Gastrocnemius medialis (tissue), 4 donors: ENCODE measurements around the gene ZYX. TPM values are rescaled to one million over a fixed set of nuclear protein-coding genes. Genes with fewer than 3 reads are reported as not detected.
"Not testable (repeated sequence)": the region's sequence is repeated elsewhere in the genome, so short reads cannot be mapped to it uniquely, and the experiment has no call there.

Experiments used
- ATAC-seq, 2 donors: fragments of 150-250 bp; one replicate each; pipeline ENCODE4 v1.9.1; 2016
- DNase-seq, 2 donors: peaks; one replicate each; pipeline ENCODE4 v3.0.0-alpha.2; 2019
- H3K27ac ChIP-seq, 4 donors: fragments of 200-600 bp; sonication (generic); 1 replicate in 1 of 4; 2 replicates in 3 of 4; pipeline ENCODE4 v1.5.1; 2016 to 2018; ENCODE audit warnings: mild to moderate bottlenecking in 2 of 4, moderate library complexity in 1 of 4
- H3K27me3 ChIP-seq, 3 donors: fragments of 200-600 bp; sonication (generic) in 2 of 3; 1 replicate in 1 of 3; 2 replicates in 2 of 3; pipeline versions ENCODE4 v1.5.1 to v1.6.0; 2016 to 2019; ENCODE audit warnings: mild to moderate bottlenecking in 1 of 3, moderate library complexity in 1 of 3
- H3K36me3 ChIP-seq, 2 donors: fragments of 200-600 bp; sonication (generic) in 1 of 2; one replicate each; pipeline ENCODE4 v1.5.1; 2017 to 2018
- H3K4me1 ChIP-seq, 2 donors: fragments of 200-600 bp; sonication (generic) in 1 of 2; one replicate each; pipeline ENCODE4 v1.5.1; 2016 to 2017; ENCODE audit warnings: mild to moderate bottlenecking in 2 of 2
- H3K4me3 ChIP-seq, 4 donors: fragments of 200-600 bp; sonication (generic) in 3 of 4; 1 replicate in 1 of 4; 2 replicates in 3 of 4; pipeline ENCODE4 v1.5.1; 2016 to 2019; ENCODE audit warnings: mild to moderate bottlenecking in 2 of 4
- H3K9me3 ChIP-seq, 3 donors: fragments of 200-600 bp; sonication (generic) in 2 of 3; 1 replicate in 1 of 3; 2 replicates in 2 of 3; pipeline ENCODE4 v1.5.1; 2016 to 2019
- POLR2A ChIP-seq, 2 donors: fragments of 450-650 bp; IDR thresholded peaks; one replicate each; pipeline ENCODE4 v1.6.1; 2017; ENCODE audit warnings: antibody characterized with exemption in 2 of 2, mild to moderate bottlenecking in 2 of 2, moderate library complexity in 2 of 2
- in situ Hi-C, 4 donors: fragments of 200-750 bp; cut with MboI; loops; one replicate each; pipeline versions ENCODE4 v1.15.0 to v1.8.0; 2017; ENCODE audit warnings: low sequenced_read_pairs in 4 of 4
- intact Hi-C: fragments of 100-400 bp; cut with DNase I; formaldehyde crosslinking; loops from one replicate; pipeline ENCODE4 v1.15.1; 2023; ENCODE audit warnings: low total_unique reads
- total RNA-seq, 4 donors: library from RNA; depleted of rRNA; stranded (reverse); fragments of >200 nt; gene quantifications; one replicate each; pipeline versions ENCODE4 v1.1.0 to v1.2.3, GENCODE V29; 2016
- TF ChIP-seq, protein P1 (sequence below), 5 experiments: fragments of 450-650 bp in 3 of 5; fragments of 200-600 bp in 2 of 5; sonication (generic) in 2 of 5; IDR thresholded peaks in 4 of 5; conservative IDR thresholded peaks in 1 of 5; 1 replicate in 4 of 5; 2 replicates in 1 of 5; pipeline ENCODE4 v1.5.1; 2016 to 2019; ENCODE audit warnings: antibody characterized with exemption in 5 of 5, mild to moderate bottlenecking in 3 of 5, moderate library complexity in 3 of 5

The ZYX gene
- total RNA-seq, 4 donors from 2014 or later: 27.1 to 81.8 (median 43.2) TPM

DNA sequence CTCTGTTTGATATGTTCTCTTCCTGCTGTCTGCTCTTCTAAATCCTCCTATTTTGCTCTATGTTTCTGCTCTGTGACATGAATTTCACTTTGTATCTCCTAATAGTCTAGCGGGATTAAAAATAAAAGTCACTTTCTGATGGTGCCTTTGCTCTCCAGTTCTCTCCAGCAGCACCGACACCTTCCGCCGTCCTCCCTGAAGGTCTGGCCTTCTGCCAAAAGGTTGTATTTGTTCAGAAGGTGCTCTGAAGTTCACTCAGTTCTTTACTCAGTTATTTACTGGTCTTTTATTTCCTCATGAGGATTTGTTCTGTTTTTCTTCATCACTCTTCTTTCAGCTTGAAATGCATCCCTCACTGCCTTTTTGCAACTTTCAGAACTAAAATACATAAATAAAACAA, 38.7 kb downstream of the ZYX start:
- H3K4me3 ChIP-seq: no peak overlapping the region
- in situ Hi-C loops: loop anchor here in 1 of 4 donors (10.0 to 25.0 kb wide), 2 partner anchors 175 to 408 kb away; no protein-coding TSS in a partner anchor
- no peaks in the 10 kb centered on the region for H3K36me3 ChIP-seq
- TF ChIP-seq POLR2A (IDR thresholded peaks at IDR 0.05): no peak
- TF ChIP-seq, protein P1, sequence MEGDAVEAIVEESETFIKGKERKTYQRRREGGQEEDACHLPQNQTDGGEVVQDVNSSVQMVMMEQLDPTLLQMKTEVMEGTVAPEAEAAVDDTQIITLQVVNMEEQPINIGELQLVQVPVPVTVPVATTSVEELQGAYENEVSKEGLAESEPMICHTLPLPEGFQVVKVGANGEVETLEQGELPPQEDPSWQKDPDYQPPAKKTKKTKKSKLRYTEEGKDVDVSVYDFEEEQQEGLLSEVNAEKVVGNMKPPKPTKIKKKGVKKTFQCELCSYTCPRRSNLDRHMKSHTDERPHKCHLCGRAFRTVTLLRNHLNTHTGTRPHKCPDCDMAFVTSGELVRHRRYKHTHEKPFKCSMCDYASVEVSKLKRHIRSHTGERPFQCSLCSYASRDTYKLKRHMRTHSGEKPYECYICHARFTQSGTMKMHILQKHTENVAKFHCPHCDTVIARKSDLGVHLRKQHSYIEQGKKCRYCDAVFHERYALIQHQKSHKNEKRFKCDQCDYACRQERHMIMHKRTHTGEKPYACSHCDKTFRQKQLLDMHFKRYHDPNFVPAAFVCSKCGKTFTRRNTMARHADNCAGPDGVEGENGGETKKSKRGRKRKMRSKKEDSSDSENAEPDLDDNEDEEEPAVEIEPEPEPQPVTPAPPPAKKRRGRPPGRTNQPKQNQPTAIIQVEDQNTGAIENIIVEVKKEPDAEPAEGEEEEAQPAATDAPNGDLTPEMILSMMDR (IDR thresholded peaks at IDR 0.05 in 4 of 5, conservative IDR thresholded peaks at IDR 0.05 in 1 of 5): no peak
- ATAC-seq (no peak), DNase-seq (no peak)
- no peaks in the 10 kb centered on the region for H3K4me1 ChIP-seq
- no peak overlapping the region for H3K27ac ChIP-seq
- H3K27me3 ChIP-seq: no peaks in the 10 kb centered on the region
- intact Hi-C loops: loop anchor here (5.0 kb wide), 1 partner anchor 178 kb away; no protein-coding TSS in a partner anchor
- no peaks in the 10 kb centered on the region for H3K9me3 ChIP-seq

- ATAC-seq, DNase-seq, H3K4me1 ChIP-seq, H3K4me3 ChIP-seq, H3K27ac ChIP-seq, H3K27me3 ChIP-seq, H3K9me3 ChIP-seq, H3K36me3 ChIP-seq, intact Hi-C loops: not testable (repeated sequence)
- in situ Hi-C loops: loop anchor here in 1 of 4 donors (25.0 kb wide), 1 partner anchor 408 kb away; no protein-coding TSS in a partner anchor
Observed at GRCh38 chr7:143420624-143421023, 39.5 kb downstream of the ZYX start.

GRCh38 chr7:143422033-143422432, 40.9 kb downstream of the ZYX start:
- intact Hi-C loops: no loop called here
- Histone ChIP-seq H3K27me3 (no peaks in the 10 kb centered on the region), H3K36me3 (no peaks in the 10 kb centered on the region), H3K4me3 (no peak overlapping the region), H3K27ac (no peak overlapping the region), H3K4me1 (no peaks in the 10 kb centered on the region), H3K9me3 (no peaks in the 10 kb centered on the region)
- ATAC-seq: no peak
- TF ChIP-seq POLR2A (IDR thresholded peaks at IDR 0.05): no peak
- TF ChIP-seq, protein P1 (IDR thresholded peaks at IDR 0.05 in 4 of 5, conservative IDR thresholded peaks at IDR 0.05 in 1 of 5): no peak
- in situ Hi-C loops: loop anchor here in 1 of 4 donors (25.0 kb wide), 1 partner anchor 410 kb away; no protein-coding TSS in a partner anchor
- no peak for DNase-seq

- H3K36me3 ChIP-seq, intact Hi-C loops, DNase-seq, ATAC-seq, H3K27ac ChIP-seq, H3K9me3 ChIP-seq, H3K4me3 ChIP-seq, H3K4me1 ChIP-seq, H3K27me3 ChIP-seq: not testable (repeated sequence)
- in situ Hi-C loops: loop anchor here in 1 of 4 donors (25.0 kb wide), 1 partner anchor 412 kb away; no protein-coding TSS in a partner anchor
Observed at GRCh38 chr7:143424476-143424875, 43.3 kb downstream of the ZYX start.

GRCh38 chr7:143426479-143427142, 45.5 kb downstream of the ZYX start:
- no peak for ATAC-seq
- TF ChIP-seq, protein P1 (IDR thresholded peaks at IDR 0.05 in 4 of 5, conservative IDR thresholded peaks at IDR 0.05 in 1 of 5): no peak
- TF ChIP-seq POLR2A (IDR thresholded peaks at IDR 0.05): no peak
- H3K9me3 ChIP-seq: no peaks in the 10 kb centered on the region
- H3K4me3 ChIP-seq: no peak overlapping the region
- H3K4me1 ChIP-seq: no peaks in the 10 kb centered on the region
- in situ Hi-C loops (loop anchor here in 1 of 4 donors (25.0 kb wide), 1 partner anchor 414 kb away; no protein-coding TSS in a partner anchor), intact Hi-C loops (no loop called here)
- H3K27ac ChIP-seq: no peak overlapping the region
- DNase-seq: no peak
- H3K36me3 ChIP-seq: no peaks in the 10 kb centered on the region
- H3K27me3 ChIP-seq: no peaks in the 10 kb centered on the region
